OCI-LY7 (cell line): Measurements from ENCODE around the gene TMPRSS7. TPM values are rescaled to one million over a fixed set of nuclear protein-coding genes. Genes with fewer than 3 reads are reported as not detected.

ENCODE experiments used
- BruUV-seq: library from RNA; stranded (reverse); fragments of 400-500 nt; replicated peaks from 2 replicates; lab custom pipeline; 2021; lab: Mats Ljungman, UMichigan
- CTCF ChIA-PET: fragments of 300-600 bp; sonication (Branson Sonifier 250); formaldehyde crosslinking; loops from one replicate; lab custom pipeline; 2022; ENCODE audit warnings: antibody characterized with exemption; ENCODE audit not compliant: unreplicated experiment; lab: Charles Lee
- POLR2A ChIA-PET: fragments of 300-600 bp; sonication (Branson Sonifier 250); formaldehyde crosslinking; loops from one replicate; lab custom pipeline; 2022; ENCODE audit warnings: antibody characterized with exemption; lab: Charles Lee
- DNase-seq: peaks from one replicate; pipeline ENCODE4 v3.0.0-alpha.2; 2015; ENCODE audit warnings: low spot score
- H2AFZ ChIP-seq: fragments of 200-600 bp; sonication (generic), shearing (Covaris generic); 2 replicates; pipeline ENCODE4 v1.6.1; 2014; ENCODE audit warnings: mild to moderate bottlenecking, antibody characterized with exemption, low read length, moderate library complexity
- H3K27ac ChIP-seq: fragments of 200-600 bp; sonication (generic); 2 replicates; pipeline ENCODE4 v1.5.1; 2014; ENCODE audit warnings: mixed run types, low read depth, mild to moderate bottlenecking, moderate library complexity, low read length, inconsistent platforms; ENCODE audit not compliant: poor library complexity, severe bottlenecking
- H3K36me3 ChIP-seq: fragments of 200-600 bp; sonication (generic); 2 replicates; pipeline ENCODE4 v1.6.1; 2014; ENCODE audit warnings: mild to moderate bottlenecking, antibody characterized with exemption, low read length, moderate library complexity, mixed read lengths; ENCODE audit not compliant: insufficient read depth
- H3K4me1 ChIP-seq: fragments of 200-600 bp; sonication (generic); 2 replicates; pipeline ENCODE4 v1.5.1; 2014; ENCODE audit warnings: mild to moderate bottlenecking, low read length; ENCODE audit not compliant: insufficient read depth, poor library complexity, severe bottlenecking
- H3K4me2 ChIP-seq: fragments of 200-600 bp; sonication (generic); 2 replicates; pipeline ENCODE4 v1.6.1; 2014; ENCODE audit warnings: mild to moderate bottlenecking, low read length
- H3K4me3 ChIP-seq: fragments of 200-600 bp; sonication (generic); 2 replicates; pipeline ENCODE4 v1.5.1; 2014; ENCODE audit warnings: mild to moderate bottlenecking, low read depth, low read length; ENCODE audit not compliant: poor library complexity, severe bottlenecking
- H3K79me2 ChIP-seq: fragments of 200-600 bp; sonication (generic); 2 replicates; pipeline ENCODE4 v1.6.1; 2016; ENCODE audit warnings: low read depth, mild to moderate bottlenecking, low read length, moderate library complexity, mixed read lengths; ENCODE audit not compliant: insufficient read depth
- H3K9me2 ChIP-seq: fragments of 200-600 bp; sonication (generic); 2 replicates; pipeline ENCODE4 v1.6.1; 2016; ENCODE audit warnings: mild to moderate bottlenecking, low read length, mixed read lengths; ENCODE audit not compliant: insufficient read depth
- H3K9me3 ChIP-seq: fragments of 200-600 bp; sonication (generic); 2 replicates; pipeline ENCODE4 v1.6.1; 2014; ENCODE audit warnings: mild to moderate bottlenecking, mixed run types, low read length, mixed read lengths
- H4K20me1 ChIP-seq: fragments of 200-600 bp; sonication (generic); 2 replicates; pipeline ENCODE4 v1.6.1; 2014; ENCODE audit warnings: mild to moderate bottlenecking, antibody characterized with exemption, low read length, moderate library complexity, mixed read lengths; ENCODE audit not compliant: insufficient read depth
- CTCF ChIP-seq: fragments of 200-600 bp; sonication (generic); conservative IDR thresholded peaks from 2 replicates; pipeline ENCODE4 v1.5.1; 2014; ENCODE audit warnings: mild to moderate bottlenecking, antibody characterized with exemption, low read length, moderate library complexity, mixed read lengths
- EZH2phosphoT487 ChIP-seq: fragments of 200-600 bp; sonication (generic); IDR thresholded peaks from 2 replicates; pipeline ENCODE4 v1.6.1; 2018; ENCODE audit warnings: low read depth, borderline replicate concordance, mild to moderate bottlenecking, mixed run types, antibody characterized with exemption, low read length, moderate library complexity, mixed read lengths
- intact Hi-C: fragments of 100-400 bp; cut with micrococcal nuclease; formaldehyde crosslinking; loops from one replicate; pipeline ENCODE4 v1.10.0; 2022; ENCODE audit not compliant: unreplicated experiment
- total RNA-seq, 2 experiments: library from RNA; depleted of rRNA in 1 of 2; stranded (reverse); fragments of >200 nt in 1 of 2; shearing (Covaris generic) in 1 of 2; gene quantifications; 2 replicates each; pipeline ENCODE4 v1.2.3, GENCODE V29; 2014 to 2022

Gene TMPRSS7
- total RNA-seq, 2 experiments from 2014 or later, result not detected

DNA sequence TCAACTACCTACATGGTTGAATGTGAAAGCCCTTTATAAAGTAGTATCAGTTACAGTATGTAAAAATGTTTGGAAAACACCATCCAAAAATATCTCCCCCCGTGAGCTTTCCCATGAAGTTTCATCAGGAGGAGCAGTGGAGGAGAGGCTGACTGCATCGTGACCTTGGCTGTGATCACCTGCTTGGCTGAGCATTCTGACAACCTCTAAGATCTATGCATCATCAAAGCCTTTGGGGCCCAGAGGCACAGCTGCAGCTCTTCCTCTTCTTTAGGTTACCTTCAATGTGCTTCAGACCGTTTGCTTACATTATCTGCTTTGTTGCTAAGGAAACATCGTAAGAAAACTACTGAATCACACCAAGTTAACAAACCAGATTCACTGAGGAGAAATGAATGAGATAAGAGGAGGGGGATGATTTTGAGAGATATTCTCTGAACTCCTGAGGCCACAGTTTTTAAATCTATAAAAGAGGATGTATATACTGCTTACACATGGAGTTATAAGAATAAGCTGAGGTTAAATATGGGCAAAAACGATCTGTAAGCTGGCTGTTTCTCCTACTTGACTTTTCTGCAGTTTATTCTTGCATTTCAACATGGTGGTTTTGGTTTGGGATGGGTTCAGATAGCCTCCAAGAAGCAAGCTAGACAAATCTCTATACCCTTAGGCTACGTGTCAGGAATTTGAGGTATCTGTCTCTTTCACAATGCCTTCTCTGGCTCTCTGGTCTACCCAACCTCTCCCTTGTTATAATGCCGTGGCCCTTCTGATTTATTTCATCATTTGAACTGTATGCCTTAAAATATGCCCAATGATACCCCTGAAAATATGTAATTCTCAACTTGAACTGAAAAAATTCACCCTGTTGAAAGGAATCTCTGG, 94.5 kb downstream of the TMPRSS7 start:
- CTCF ChIA-PET, result interaction anchor here (1.5 to 1.7 kb wide), 2 partner anchors 12 to 17 kb away, joined by 7 to 8 read pairs; no protein-coding TSS in a partner anchor
- intact Hi-C loops, result no loop called here
- Histone ChIP-seq H4K20me1 (no peaks in the 10 kb centered on the region), H3K36me3 (peaks cover 80% of the 10 kb centered on the region), H3K4me1 (peaks cover 80% of the 10 kb centered on the region), H3K4me2 (peak overlapping the region; percentile 99), H3K4me3 (peak overlapping the region; percentile 86), H3K27ac (peak overlapping the region; percentile 99), H3K79me2 (peaks cover 91% of the 10 kb centered on the region), H2AFZ (no peak overlapping the region), H3K9me3 (no peaks in the 10 kb centered on the region), H3K9me2 (no peaks in the 10 kb centered on the region)
- peak; percentile 96 for DNase-seq
- BruUV-seq, result TSS peak; percentile 67
- POLR2A ChIA-PET, result interaction anchor here (0.6 to 16.9 kb wide), 10 partner anchors 8 to 370 kb away, joined by 3 to 566 read pairs (median 4); partner anchors contain the start of genes BTLA and SLC9C1
- TF ChIP-seq EZH2phosphoT487 (no peak), CTCF (no peak)

GRCh38 chr3:112129925-112130637, 95.5 kb downstream of the TMPRSS7 start:
- Histone ChIP-seq H4K20me1 (no peaks in the 10 kb centered on the region), H3K4me2 (peak overlapping the region; percentile 99), H3K4me1 (peaks cover 80% of the 10 kb centered on the region), H3K27ac (peak overlapping the region; percentile 99), H3K9me2 (no peaks in the 10 kb centered on the region), H2AFZ (no peak overlapping the region), H3K36me3 (peaks cover 71% of the 10 kb centered on the region), H3K9me3 (no peaks in the 10 kb centered on the region), H3K4me3 (peak overlapping the region; percentile 86), H3K79me2 (peaks cover 93% of the 10 kb centered on the region)
- ChIA-PET CTCF (interaction anchor here (1.5 to 1.7 kb wide), 2 partner anchors 13 to 18 kb away, joined by 7 to 8 read pairs; no protein-coding TSS in a partner anchor), POLR2A (interaction anchor here (0.6 to 16.9 kb wide), 7 partner anchors 9 to 369 kb away, joined by 3 to 566 read pairs (median 6); partner anchors contain the start of genes BTLA and SLC9C1)
- no peak for TF ChIP-seq CTCF
- TF ChIP-seq EZH2phosphoT487, result no peak
- peak; percentile 76 for DNase-seq
- intact Hi-C loops, result no loop called here
- BruUV-seq, result TSS peak; percentile 39
